Astrocyte of the hippocampus (primary cell): ENCODE data around the gene FOSB.

ENCODE experiments used
- DNase-seq: peaks from one replicate; pipeline ENCODE4 v3.0.0; 2011; ENCODE audit warnings: low read depth, low spot score

Gene FOSB

GRCh38 chr19:45442778-45443461 is 24.9 kb upstream of the FOSB start:
- DNase-seq = no peak

- peak; percentile 96 for DNase-seq
Measured at GRCh38 chr19:45443462-45444317, 24.1 kb upstream of the FOSB start.

- DNase-seq = peak; percentile 96
Measured at GRCh38 chr19:45444318-45445041, 23.3 kb upstream of the FOSB start.

GRCh38 chr19:45445139-45445538 is 22.7 kb upstream of the FOSB start:
- DNase-seq = no peak

GRCh38 chr19:45446295-45446694 is 21.5 kb upstream of the FOSB start:
- DNase-seq = peak; percentile 57

- DNase-seq = no peak
Measured at GRCh38 chr19:45446944-45447343, 20.9 kb upstream of the FOSB start.

- no peak for DNase-seq
Measured at GRCh38 chr19:45448425-45448756, 19.4 kb upstream of the FOSB start.

- DNase-seq = no peak
Measured at GRCh38 chr19:45448887-45449299, 18.9 kb upstream of the FOSB start.

GRCh38 chr19:45450012-45450333 is 17.8 kb upstream of the FOSB start:
- DNase-seq = no peak

- peak; percentile 66 for DNase-seq
Measured at GRCh38 chr19:45451131-45451849, 16.5 kb upstream of the FOSB start.

GRCh38 chr19:45451850-45452387 is 15.9 kb upstream of the FOSB start:
- DNase-seq = no peak

- peak; percentile 100 for DNase-seq
Measured at GRCh38 chr19:45455707-45456499, 11.9 kb upstream of the FOSB start.

- DNase-seq = no peak
Measured at GRCh38 chr19:45456500-45456815, 11.3 kb upstream of the FOSB start.

- DNase-seq = no peak
Measured at GRCh38 chr19:45457776-45458175, 10.0 kb upstream of the FOSB start.

- DNase-seq = no peak
Measured at GRCh38 chr19:45460807-45461347, 6.9 kb upstream of the FOSB start.

- no peak for DNase-seq
Measured at GRCh38 chr19:45462174-45462573, 5.6 kb upstream of the FOSB start.

GRCh38 chr19:45463241-45463640 is 4.6 kb upstream of the FOSB start:
- DNase-seq = no peak

GRCh38 chr19:45464274-45464673 is 3.5 kb upstream of the FOSB start:
- no peak for DNase-seq

GRCh38 chr19:45464852-45465441 is 2.8 kb upstream of the FOSB start:
- no peak for DNase-seq

GRCh38 chr19:45467115-45467455 is 711 bp upstream of the FOSB start:
- no peak for DNase-seq
